Endodermal cell (in vitro differentiated cells): Measurements from ENCODE around the gene MSGN1. TPM values are rescaled to one million over a fixed set of nuclear protein-coding genes. Genes with fewer than 3 reads are reported as not detected.

Experiments
- DNase-seq: peaks from one replicate; pipeline ENCODE4 v3.0.0-alpha.2; 2017
- H3K27ac ChIP-seq: 2 replicates; pipeline ENCODE4 v1.5.1; 2013; ENCODE audit warnings: mild to moderate bottlenecking, low read depth, low read length, moderate library complexity
- H3K27me3 ChIP-seq: 2 replicates; pipeline ENCODE4 v1.6.1; 2013; ENCODE audit warnings: mild to moderate bottlenecking, low read length, moderate library complexity; ENCODE audit not compliant: insufficient read depth, control insufficient read depth, poor library complexity, severe bottlenecking
- H3K36me3 ChIP-seq: 2 replicates; pipeline ENCODE4 v1.7.0; 2013; ENCODE audit warnings: mild to moderate bottlenecking, low read length, moderate library complexity; ENCODE audit not compliant: control insufficient read depth, insufficient read depth
- H3K4me1 ChIP-seq: one replicate; pipeline ENCODE4 v1.7.0; 2013; ENCODE audit warnings: low read length; ENCODE audit not compliant: control insufficient read depth, insufficient read depth
- H3K4me3 ChIP-seq: 2 replicates; pipeline ENCODE4 v1.5.1; 2013; ENCODE audit warnings: mild to moderate bottlenecking, low read length, moderate library complexity
- H3K9ac ChIP-seq: 2 replicates; pipeline ENCODE4 v1.6.1; 2013; ENCODE audit warnings: mild to moderate bottlenecking, low read length, moderate library complexity; ENCODE audit not compliant: poor library complexity, severe bottlenecking; ENCODE audit errors: extremely low read depth
- H3K9me3 ChIP-seq: 2 replicates; pipeline ENCODE4 v1.6.1; 2013; ENCODE audit warnings: mild to moderate bottlenecking, low read length, moderate library complexity; ENCODE audit not compliant: control insufficient read depth
- H3K27ac Mint-ChIP-seq: 2 replicates; pipeline ENCODE4 v1.8.0; 2020; ENCODE audit warnings: mixed read lengths
- H3K27me3 Mint-ChIP-seq: 2 replicates; pipeline ENCODE4 v1.8.0; 2021; ENCODE audit warnings: mild to moderate bottlenecking, mixed read lengths; ENCODE audit not compliant: insufficient read depth
- H3K36me3 Mint-ChIP-seq: 2 replicates; pipeline ENCODE4 v1.8.0; 2020; ENCODE audit warnings: low read depth, mixed read lengths
- H3K4me1 Mint-ChIP-seq: 2 replicates; pipeline ENCODE4 v1.8.0; 2020; ENCODE audit warnings: mixed read lengths
- H3K4me3 Mint-ChIP-seq: 2 replicates; pipeline ENCODE4 v1.8.0; 2020; ENCODE audit warnings: mild to moderate bottlenecking, moderate library complexity, mixed read lengths
- H3K9me3 Mint-ChIP-seq: 2 replicates; pipeline ENCODE4 v1.8.0; 2020; ENCODE audit warnings: mild to moderate bottlenecking, mixed read lengths
- CTCF ChIP-seq: fragments of 200-600 bp; sonication (generic); conservative IDR thresholded peaks from 2 replicates; pipeline ENCODE4 v1.5.0; 2021; ENCODE audit warnings: antibody characterized with exemption, mild to moderate bottlenecking
- whole genome bisulfite sequencing, 2 experiments: methylation state at CpG; one replicate each; pipeline versions ENCODE4 v1.1.5 to v1.1.7; 2013; ENCODE audit warnings: missing lambda C conversion rate in 2 of 2, mixed read lengths in 1 of 2; ENCODE audit not compliant: insufficient coverage in 1 of 2, insufficient read length in 1 of 2; 5-methylcytosine and 5-hydroxymethylcytosine counted together
- total RNA-seq, 2 donors: library from RNA; stranded (reverse); fragmentation: NEBNext Ultra II Directional in 1 of 2; extraction: Animal tissue kit (Norgen Biotek cat#: 25700) in 1 of 2; gene quantifications; 2 replicates in 1 of 2; 3 replicates in 1 of 2; pipeline ENCODE4 v1.2.1, GENCODE V29; 2021

Gene MSGN1
- total RNA-seq, 2 donors from 2014 or later, result not detected

- peak; percentile 82 for DNase-seq
- Mint-ChIP-seq H3K27ac (no peak overlapping the region), H3K4me1 (peaks cover 27% of the 10 kb centered on the region), H3K27me3 (peaks cover 7% of the 10 kb centered on the region), H3K9me3 (no peaks in the 10 kb centered on the region), H3K36me3 (no peaks in the 10 kb centered on the region), H3K4me3 (no peak overlapping the region)
- Histone ChIP-seq H3K27me3 (peaks cover 6% of the 10 kb centered on the region), H3K4me3 (no peak overlapping the region), H3K9me3 (no peaks in the 10 kb centered on the region), H3K27ac (no peak overlapping the region), H3K36me3 (no peaks in the 10 kb centered on the region), H3K9ac (no peak overlapping the region), H3K4me1 (no peaks in the 10 kb centered on the region)
- WGBS, 2 experiments, result 42 to 59% methylated on average over 7 to 9 of the region's 9 CpGs
- peak; percentile 97 for TF ChIP-seq CTCF
Measured at GRCh38 chr2:17851731-17852585, 35.7 kb downstream of the MSGN1 start.

GRCh38 chr2:17853799-17854198 lies 37.5 kb downstream of the MSGN1 start:
- H3K27me3 ChIP-seq, result peaks cover 8% of the 10 kb centered on the region
- no peaks in the 10 kb centered on the region for H3K36me3 ChIP-seq
- Mint-ChIP-seq H3K4me3 (no peak overlapping the region), H3K27me3 (peaks cover 8% of the 10 kb centered on the region), H3K27ac (no peak overlapping the region), H3K9me3 (no peaks in the 10 kb centered on the region), H3K4me1 (peaks cover 28% of the 10 kb centered on the region), H3K36me3 (no peaks in the 10 kb centered on the region)
- H3K27ac ChIP-seq, result no peak overlapping the region
- H3K4me1 ChIP-seq, result no peaks in the 10 kb centered on the region
- peak; percentile 72 for DNase-seq
- H3K9ac ChIP-seq, result no peak overlapping the region
- peak; percentile 55 for TF ChIP-seq CTCF
- H3K9me3 ChIP-seq, result no peaks in the 10 kb centered on the region
- H3K4me3 ChIP-seq, result no peak overlapping the region
- 74% methylated on average over 4 of the region's 4 CpGs; no CpG with 5 or more reads in 1 of the 2 experiments for WGBS, 2 experiments

- Histone ChIP-seq H3K36me3 (no peaks in the 10 kb centered on the region), H3K9me3 (no peaks in the 10 kb centered on the region), H3K27me3 (peaks cover 8% of the 10 kb centered on the region), H3K4me3 (no peak overlapping the region), H3K9ac (no peak overlapping the region), H3K4me1 (no peaks in the 10 kb centered on the region), H3K27ac (no peak overlapping the region)
- no peaks in the 10 kb centered on the region for H3K36me3 Mint-ChIP-seq
- no peak overlapping the region for H3K27ac Mint-ChIP-seq
- no peak for TF ChIP-seq CTCF
- DNase-seq, result no peak
- peaks cover 10% of the 10 kb centered on the region for H3K4me1 Mint-ChIP-seq
- H3K9me3 Mint-ChIP-seq, result no peaks in the 10 kb centered on the region
- peaks cover 9% of the 10 kb centered on the region for H3K27me3 Mint-ChIP-seq
- 73% methylated on average over 2 of the region's 3 CpGs; no CpG with 5 or more reads in 1 of the 2 experiments for WGBS, 2 experiments
- H3K4me3 Mint-ChIP-seq, result no peak overlapping the region
Measured at GRCh38 chr2:17857021-17857420, 40.8 kb downstream of the MSGN1 start.
